B cell (primary cell): ENCODE measurements around the gene ST8SIA5. TPM values are rescaled to one million over a fixed set of nuclear protein-coding genes. Genes with fewer than 3 reads are reported as not detected.

Source experiments
- ATAC-seq: fragments of 200-7000 bp; cut with Tn5 transposase; one replicate; pipeline ENCODE4 v1.10.0; 2021; ENCODE audit warnings: low read depth, mild to moderate bottlenecking, moderate number of reproducible peaks, moderate library complexity
- CTCF ChIA-PET: fragments of 350-600 bp; sonication (Branson Sonifier 250); formaldehyde crosslinking; loops from one replicate; lab custom pipeline; 2021; ENCODE audit warnings: antibody characterized with exemption, inconsistent platforms; lab: Charles Lee
- POLR2A ChIA-PET: fragments of 350-600 bp; sonication (Branson Sonifier 250); formaldehyde crosslinking; loops from one replicate; lab custom pipeline; 2021; ENCODE audit warnings: antibody characterized with exemption; lab: Charles Lee
- DNase-seq: peaks from one replicate; pipeline ENCODE4 v3.0.0; 2013
- H2AFZ ChIP-seq: 2 replicates; pipeline ENCODE4 v1.6.1; 2012; ENCODE audit warnings: mild to moderate bottlenecking, low read depth, low read length; ENCODE audit not compliant: insufficient read depth, poor library complexity, severe bottlenecking
- H3K27ac ChIP-seq, 2 donors: 1 replicate in 1 of 2; 2 replicates in 1 of 2; pipeline ENCODE4 v1.5.1; 2012 to 2013; ENCODE audit warnings: low read length in 2 of 2, mild to moderate bottlenecking in 2 of 2, moderate library complexity in 1 of 2
- H3K27me3 ChIP-seq, 4 experiments: fragments of 200-600 bp in 1 of 4; sonication (generic) in 1 of 4; replicated peaks in 1 of 4; 1 replicate in 2 of 4; 2 replicates in 2 of 4; pipeline versions ENCODE4 v1.6.1 to v1.7.0; 2013 to 2016; ENCODE audit warnings: low read length in 3 of 4, mild to moderate bottlenecking in 2 of 4, mixed read lengths in 1 of 4, moderate library complexity in 1 of 4; ENCODE audit not compliant: insufficient read depth in 4 of 4, control insufficient read depth in 3 of 4; ENCODE audit errors: control extremely low read depth in 1 of 4
- H3K36me3 ChIP-seq, 2 experiments: replicated peaks in 1 of 2; 1 replicate in 1 of 2; 2 replicates in 1 of 2; pipeline versions ENCODE4 v1.6.1 to v1.7.1; 2013; ENCODE audit warnings: low read length in 1 of 2; ENCODE audit not compliant: insufficient read depth in 2 of 2, control insufficient read depth in 1 of 2; ENCODE audit errors: control extremely low read depth in 1 of 2, extremely low read depth in 1 of 2
- H3K4me1 ChIP-seq, 2 donors: fragments of 200-600 bp in 1 of 2; sonication (generic) in 1 of 2; 1 replicate in 1 of 2; 2 replicates in 1 of 2; pipeline versions ENCODE4 v1.5.1 to v1.6.1; 2013 to 2017; ENCODE audit warnings: low read length in 2 of 2; ENCODE audit not compliant: control insufficient read depth in 2 of 2, insufficient read depth in 2 of 2
- H3K4me2 ChIP-seq: replicated peaks from 2 replicates; pipeline ENCODE3; 2012; ENCODE audit warnings: mild to moderate bottlenecking, low read depth, low read length; ENCODE audit not compliant: poor library complexity, severe bottlenecking
- H3K4me3 ChIP-seq, 5 experiments: fragments of 200-600 bp in 1 of 5; sonication (generic) in 1 of 5; 1 replicate in 3 of 5; 2 replicates in 2 of 5; pipeline versions ENCODE4 v1.5.1 to v1.7.0; 2011 to 2016; ENCODE audit warnings: low read length in 4 of 5, mild to moderate bottlenecking in 4 of 5, low read depth in 2 of 5, control low read depth in 1 of 5, moderate library complexity in 1 of 5; ENCODE audit not compliant: insufficient read depth in 1 of 5; ENCODE audit errors: control extremely low read depth in 1 of 5, extremely low read depth in 1 of 5
- H3K79me2 ChIP-seq: fragments of 200-600 bp; sonication (generic); one replicate; pipeline ENCODE4 v1.6.0; 2016; ENCODE audit warnings: low read length; ENCODE audit not compliant: control insufficient read depth, insufficient read depth
- H3K9ac ChIP-seq: fragments of 200-600 bp; sonication (generic); 2 replicates; pipeline ENCODE4 v1.6.1; 2017; ENCODE audit warnings: mild to moderate bottlenecking, low read length, moderate library complexity
- H3K9me3 ChIP-seq, 3 donors: one replicate each; pipeline versions ENCODE4 v1.6.1 to v1.7.1; 2013; ENCODE audit warnings: low read length in 2 of 3; ENCODE audit not compliant: control insufficient read depth in 2 of 3, insufficient read depth in 1 of 3; ENCODE audit errors: control extremely low read depth in 1 of 3
- H4K20me1 ChIP-seq: 2 replicates; pipeline ENCODE4 v1.6.0; 2012; ENCODE audit warnings: mild to moderate bottlenecking, low read length; ENCODE audit not compliant: insufficient read depth, control insufficient read depth, poor library complexity, severe bottlenecking
- H3K27ac Mint-ChIP-seq: one replicate; pipeline ENCODE4 v1.8.0; 2021; ENCODE audit warnings: mixed read lengths
- H3K27me3 Mint-ChIP-seq: one replicate; pipeline ENCODE4 v1.8.0; 2021; ENCODE audit warnings: mixed read lengths
- H3K4me1 Mint-ChIP-seq: one replicate; pipeline ENCODE4 v1.8.0; 2021; ENCODE audit warnings: mixed read lengths
- H3K4me3 Mint-ChIP-seq: one replicate; pipeline ENCODE4 v1.8.0; 2021; ENCODE audit warnings: mixed read lengths
- H3K9me3 Mint-ChIP-seq: one replicate; pipeline ENCODE4 v1.8.0; 2022; ENCODE audit warnings: mixed read lengths; ENCODE audit not compliant: insufficient read depth
- EZH2 ChIP-seq: IDR thresholded peaks from 2 replicates; pipeline ENCODE4 v1.6.1; 2012; ENCODE audit warnings: borderline replicate concordance, low read depth, mild to moderate bottlenecking, moderate library complexity, low read length; ENCODE audit not compliant: insufficient read depth, poor library complexity, severe bottlenecking
- WGBS: methylation state at CpG from one replicate; pipeline ENCODE4 v1.1.5; 2013; ENCODE audit warnings: missing lambda C conversion rate; ENCODE audit not compliant: insufficient coverage; 5-methylcytosine and 5-hydroxymethylcytosine counted together
- intact Hi-C: fragments of 100-400 bp; cut with micrococcal nuclease; formaldehyde crosslinking; loops from one replicate; pipeline ENCODE4 v1.10.0; 2022
- polyA plus RNA-seq: library from polyadenylated mRNA; depleted of rRNA; stranded (reverse); fragments of >200 nt; gene quantifications from 2 replicates; pipeline ENCODE4 v1.2.3, GENCODE V29; 2012
- total RNA-seq, 2 donors: library from RNA; stranded (reverse); fragments of 120-200 nt in 1 of 2; gene quantifications; 1 replicate in 1 of 2; 2 replicates in 1 of 2; pipeline versions ENCODE4 v1.2.3 to v1.2.4, GENCODE V29; 2013 to 2022
- TF ChIP-seq, protein P1 (sequence below): fragments of 200-600 bp; IDR thresholded peaks from one replicate; pipeline ENCODE4 v1.8.0; 2022; ENCODE audit warnings: antibody characterized with exemption, mild to moderate bottlenecking

Gene ST8SIA5
- total and polyA plus RNA-seq, 2 donors (not counting 1 experiment from before 2014, with no cell fraction given) = not detected

DNA sequence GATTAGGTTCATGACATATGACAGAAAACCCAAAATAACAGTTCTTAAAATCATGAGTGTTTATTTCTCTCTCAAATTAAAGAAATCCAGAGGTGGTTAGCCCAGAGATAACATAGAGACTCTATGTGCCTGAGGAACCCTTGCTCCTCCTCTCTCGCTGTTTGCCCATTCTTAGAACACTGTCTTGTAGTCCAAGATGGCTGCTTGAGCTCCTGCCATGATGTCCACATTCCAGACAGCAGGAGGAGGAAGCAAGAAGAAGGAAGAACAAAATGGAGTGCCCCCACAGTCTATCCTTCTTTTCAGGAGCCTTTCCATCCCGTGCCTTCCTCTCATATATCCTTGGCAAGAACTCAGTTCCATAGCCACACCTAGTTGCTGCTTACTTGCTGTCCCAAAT is 13.9 kb upstream of the ST8SIA5 start:
- no peak for DNase-seq
- H3K27me3 Mint-ChIP-seq = peaks cover 4% of the 10 kb centered on the region
- no peak overlapping the region for H3K4me2 ChIP-seq
- no peaks in the 10 kb centered on the region for H3K9me3 Mint-ChIP-seq
- no CpG with 5 or more reads among the region's 2 CpGs for WGBS
- no peak overlapping the region for H3K27ac Mint-ChIP-seq
- no peak overlapping the region for H3K4me3 ChIP-seq
- POLR2A ChIA-PET = no interaction called here
- intact Hi-C loops = no loop called here
- H3K27ac ChIP-seq = no peak overlapping the region
- no peaks in the 10 kb centered on the region for H3K4me1 ChIP-seq
- TF ChIP-seq EZH2 = no peak
- TF ChIP-seq, protein P1, sequence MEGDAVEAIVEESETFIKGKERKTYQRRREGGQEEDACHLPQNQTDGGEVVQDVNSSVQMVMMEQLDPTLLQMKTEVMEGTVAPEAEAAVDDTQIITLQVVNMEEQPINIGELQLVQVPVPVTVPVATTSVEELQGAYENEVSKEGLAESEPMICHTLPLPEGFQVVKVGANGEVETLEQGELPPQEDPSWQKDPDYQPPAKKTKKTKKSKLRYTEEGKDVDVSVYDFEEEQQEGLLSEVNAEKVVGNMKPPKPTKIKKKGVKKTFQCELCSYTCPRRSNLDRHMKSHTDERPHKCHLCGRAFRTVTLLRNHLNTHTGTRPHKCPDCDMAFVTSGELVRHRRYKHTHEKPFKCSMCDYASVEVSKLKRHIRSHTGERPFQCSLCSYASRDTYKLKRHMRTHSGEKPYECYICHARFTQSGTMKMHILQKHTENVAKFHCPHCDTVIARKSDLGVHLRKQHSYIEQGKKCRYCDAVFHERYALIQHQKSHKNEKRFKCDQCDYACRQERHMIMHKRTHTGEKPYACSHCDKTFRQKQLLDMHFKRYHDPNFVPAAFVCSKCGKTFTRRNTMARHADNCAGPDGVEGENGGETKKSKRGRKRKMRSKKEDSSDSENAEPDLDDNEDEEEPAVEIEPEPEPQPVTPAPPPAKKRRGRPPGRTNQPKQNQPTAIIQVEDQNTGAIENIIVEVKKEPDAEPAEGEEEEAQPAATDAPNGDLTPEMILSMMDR = no peak
- no peaks in the 10 kb centered on the region for H3K36me3 ChIP-seq
- no peak for ATAC-seq
- CTCF ChIA-PET = no interaction called here
- no peaks in the 10 kb centered on the region for H3K79me2 ChIP-seq
- H3K27me3 ChIP-seq = peaks cover 0 to 3% (median 0%) of the 10 kb centered on the region in 4 experiments
- H3K4me3 Mint-ChIP-seq = no peak overlapping the region
- no peak overlapping the region for H3K9ac ChIP-seq
- no peaks in the 10 kb centered on the region for H3K4me1 Mint-ChIP-seq
- no peak overlapping the region for H2AFZ ChIP-seq
- no peaks in the 10 kb centered on the region for H4K20me1 ChIP-seq
- H3K9me3 ChIP-seq = no peaks in the 10 kb centered on the region

DNA sequence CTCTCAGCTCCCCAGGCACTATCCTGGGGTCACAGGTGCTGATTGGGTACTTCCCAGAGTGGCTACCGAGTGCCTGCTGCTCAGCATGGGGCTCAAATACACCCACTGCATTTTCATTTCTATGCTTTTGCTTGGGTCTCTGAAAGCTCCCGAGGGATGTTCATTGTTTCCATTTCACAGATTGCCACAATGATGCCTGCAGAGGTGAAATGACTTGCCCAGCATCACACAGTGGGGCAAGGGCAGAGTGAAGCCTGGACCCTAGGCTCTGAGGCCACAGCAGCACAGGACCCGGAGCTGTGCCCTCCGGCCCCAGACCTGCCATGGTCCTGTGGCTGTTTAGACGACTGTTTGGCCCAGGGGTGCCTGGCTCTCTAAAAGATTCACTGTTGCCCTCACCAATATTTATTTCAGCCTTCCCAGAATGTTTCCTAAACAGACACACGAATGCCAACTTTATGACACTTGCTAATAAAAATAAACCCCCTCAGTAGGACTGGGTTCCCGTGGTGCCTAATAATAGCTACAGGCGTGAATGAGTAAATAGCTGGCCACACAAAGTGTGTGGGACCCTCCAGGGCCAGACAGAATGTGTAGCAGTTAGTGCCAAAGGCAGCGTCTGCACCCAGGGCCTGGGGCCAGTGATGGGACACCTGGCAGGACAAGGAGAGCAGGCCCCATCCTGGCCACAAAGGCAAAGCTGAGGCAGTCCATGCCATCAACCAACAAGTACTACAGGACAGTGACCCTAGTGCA is 11.5 kb upstream of the ST8SIA5 start:
- Histone ChIP-seq H2AFZ (no peak overlapping the region), H3K27ac (no peak overlapping the region), H3K4me2 (no peak overlapping the region), H3K4me3 (no peak overlapping the region), H3K79me2 (no peaks in the 10 kb centered on the region), H4K20me1 (no peaks in the 10 kb centered on the region), H3K9ac (no peak overlapping the region), H3K36me3 (no peaks in the 10 kb centered on the region), H3K27me3 (peaks cover 0 to 7% (median 4%) of the 10 kb centered on the region in 4 experiments), H3K9me3 (no peaks in the 10 kb centered on the region), H3K4me1 (no peaks in the 10 kb centered on the region)
- TF ChIP-seq, protein P1 = no peak
- no peak for TF ChIP-seq EZH2
- CTCF ChIA-PET = no interaction called here
- H3K4me1 Mint-ChIP-seq = no peaks in the 10 kb centered on the region
- H3K27ac Mint-ChIP-seq = no peak overlapping the region
- no peak for DNase-seq
- POLR2A ChIA-PET = interaction anchor here (0.6 kb wide), 1 partner anchor 380 kb away, joined by 3 read pairs; no protein-coding TSS in a partner anchor
- no peak overlapping the region for H3K4me3 Mint-ChIP-seq
- H3K27me3 Mint-ChIP-seq = peaks cover 18% of the 10 kb centered on the region
- ATAC-seq = no peak
- 79% methylated on average over 8 of the region's 9 CpGs for WGBS
- intact Hi-C loops = no loop called here
- no peaks in the 10 kb centered on the region for H3K9me3 Mint-ChIP-seq
